HG03521 (cell line): ENCODE results near the gene GPN3.
A peak's percentile ranks its signal among the peaks of the same experiment; 100 is the strongest.
"Not testable (repeated sequence)": the region's sequence is repeated elsewhere in the genome, so short reads cannot be mapped to it uniquely, and the experiment has no call there.

Experiments used
- ATAC-seq: cut with Tn5 transposase; IDR thresholded peaks from one replicate; pipeline ENCODE4 v1.9.1; 2021; ENCODE audit warnings: mild to moderate bottlenecking, moderate library complexity; ENCODE audit not compliant: unreplicated experiment

The GPN3 gene

GRCh38 chr12:110468214-110469048 is at the start of gene GPN3, which contains the start of gene FAM216A:
TSS of gene GPN3 (minus strand) at chr12:110468257. CDS start at chr12:110468203, 54 bp downstream.
TSS of gene FAM216A (plus strand) at chr12:110468845. CDS start at chr12:110468876, 31 bp downstream.
- peak; percentile 77 for ATAC-seq

- no peak for ATAC-seq
These were observed 48.9 kb upstream of the GPN3 start for GRCh38 chr12:110516995-110517394.

GRCh38 chr12:110514363-110514762 is 46.3 kb upstream of the GPN3 start:
- no peak for ATAC-seq

- ATAC-seq, result no peak
These were observed 45.8 kb upstream of the GPN3 start for GRCh38 chr12:110513842-110514241.

- ATAC-seq, result no peak
These were observed 40.1 kb upstream of the GPN3 start for GRCh38 chr12:110508071-110508586.

- no peak for ATAC-seq
These were observed 37.3 kb upstream of the GPN3 start for GRCh38 chr12:110505332-110505731.

GRCh38 chr12:110503432-110503831 is 35.4 kb upstream of the GPN3 start:
- ATAC-seq, result no peak

- ATAC-seq, result peak; percentile 96
These were observed 34.0 kb upstream of the GPN3 start, which contains the start of the genes RAD9B and VPS29 for GRCh38 chr12:110501752-110502738. TSS of gene RAD9B (plus strand) at chr12:110502331. CDS start at chr12:110502338, 7 bp downstream. TSS of gene VPS29 (minus strand) at chr12:110502111. CDS start at chr12:110502051, 60 bp downstream.

GRCh38 chr12:110501399-110501751 is 33.3 kb upstream of the GPN3 start:
- ATAC-seq, result peak; percentile 3

GRCh38 chr12:110498984-110499706 is 31.1 kb upstream of the GPN3 start:
- ATAC-seq, result no peak

GRCh38 chr12:110475426-110475825 is 7.4 kb upstream of the GPN3 start:
- no peak for ATAC-seq

GRCh38 chr12:110467847-110468213 is 227 bp downstream of the GPN3 start:
- ATAC-seq, result no peak

GRCh38 chr12:110466791-110467190 is 1.3 kb downstream of the GPN3 start:
- no peak for ATAC-seq

- ATAC-seq, result not testable (repeated sequence)
These were observed 2.3 kb downstream of the GPN3 start for GRCh38 chr12:110465765-110466164.

GRCh38 chr12:110465024-110465423 is 3.0 kb downstream of the GPN3 start:
- ATAC-seq, result no peak

GRCh38 chr12:110461189-110461588 is 6.9 kb downstream of the GPN3 start:
- not testable (repeated sequence) for ATAC-seq

GRCh38 chr12:110458756-110459155 is 9.3 kb downstream of the GPN3 start:
- no peak for ATAC-seq

GRCh38 chr12:110453569-110454296 is 14.3 kb downstream of the GPN3 start:
- ATAC-seq, result no peak

GRCh38 chr12:110451263-110451662 is 16.8 kb downstream of the GPN3 start:
- no peak for ATAC-seq
